Gastroesophageal sphincter (tissue), 4 donors: Measurements from ENCODE around the gene BMERB1. TPM values are rescaled to one million over a fixed set of nuclear protein-coding genes. Genes with fewer than 3 reads are reported as not detected.

ENCODE experiments used
- ATAC-seq: fragments of 150-250 bp; one replicate; pipeline ENCODE4 v1.9.1; 2016; ENCODE audit warnings: mild to moderate bottlenecking, moderate library complexity
- H3K27ac ChIP-seq, 4 donors: fragments of 200-600 bp; sonication (generic) in 3 of 4; 1 replicate in 3 of 4; 2 replicates in 1 of 4; pipeline ENCODE4 v1.5.1; 2016 to 2019
- H3K27me3 ChIP-seq: fragments of 200-600 bp; sonication (generic); one replicate; pipeline ENCODE4 v1.5.1; 2019
- H3K36me3 ChIP-seq, 2 donors: fragments of 200-600 bp; sonication (generic); one replicate each; pipeline ENCODE4 v1.5.1; 2019; ENCODE audit warnings: control low read depth in 1 of 2
- H3K4me1 ChIP-seq, 3 donors: fragments of 200-600 bp; sonication (generic); 1 replicate in 2 of 3; 2 replicates in 1 of 3; pipeline ENCODE4 v1.5.1; 2016 to 2019; ENCODE audit warnings: control low read depth in 2 of 3
- H3K4me3 ChIP-seq, 2 donors: fragments of 200-600 bp; sonication (generic); one replicate each; pipeline ENCODE4 v1.5.1; 2019; ENCODE audit warnings: mild to moderate bottlenecking in 1 of 2, moderate library complexity in 1 of 2
- H3K9me3 ChIP-seq, 3 donors: fragments of 200-600 bp; sonication (generic); one replicate each; pipeline ENCODE4 v1.5.1; 2017 to 2019; ENCODE audit warnings: control low read depth in 2 of 3
- EP300 ChIP-seq: sonication (generic); formaldehyde crosslinking; IDR thresholded peaks from one replicate; pipeline ENCODE4 v1.6.1; 2017; ENCODE audit warnings: antibody characterized with exemption, mild to moderate bottlenecking
- POLR2A ChIP-seq, 2 donors: fragments of 450-650 bp; IDR thresholded peaks; one replicate each; pipeline ENCODE4 v1.6.1; 2017; ENCODE audit warnings: antibody characterized with exemption in 2 of 2, mild to moderate bottlenecking in 2 of 2, moderate library complexity in 1 of 2
- POLR2AphosphoS5 ChIP-seq: sonication (generic); formaldehyde crosslinking; IDR thresholded peaks from one replicate; pipeline ENCODE4 v1.6.1; 2017; ENCODE audit warnings: antibody characterized with exemption
- WGBS, 2 donors: methylation state at CpG; one replicate each; pipeline ENCODE4 v1.1.5; 2018; ENCODE audit warnings: low coverage in 1 of 2; 5-methylcytosine and 5-hydroxymethylcytosine counted together
- total RNA-seq, 4 donors: library from RNA; depleted of rRNA; stranded (reverse); fragments of >200 nt; gene quantifications; one replicate each; pipeline ENCODE4 v1.1.0, GENCODE V29; 2016
- TF ChIP-seq, protein P1 (sequence below), 4 experiments: fragments of 200-600 bp in 2 of 4; fragments of 450-650 bp in 2 of 4; sonication (generic) in 1 of 4; IDR thresholded peaks; one replicate each; pipeline ENCODE4 v1.5.1; 2017 to 2019; ENCODE audit warnings: antibody characterized with exemption in 4 of 4, mild to moderate bottlenecking in 2 of 4, moderate library complexity in 2 of 4

The BMERB1 gene
- total RNA-seq, 4 donors from 2014 or later = 84.5 to 135 (median 101) TPM

DNA sequence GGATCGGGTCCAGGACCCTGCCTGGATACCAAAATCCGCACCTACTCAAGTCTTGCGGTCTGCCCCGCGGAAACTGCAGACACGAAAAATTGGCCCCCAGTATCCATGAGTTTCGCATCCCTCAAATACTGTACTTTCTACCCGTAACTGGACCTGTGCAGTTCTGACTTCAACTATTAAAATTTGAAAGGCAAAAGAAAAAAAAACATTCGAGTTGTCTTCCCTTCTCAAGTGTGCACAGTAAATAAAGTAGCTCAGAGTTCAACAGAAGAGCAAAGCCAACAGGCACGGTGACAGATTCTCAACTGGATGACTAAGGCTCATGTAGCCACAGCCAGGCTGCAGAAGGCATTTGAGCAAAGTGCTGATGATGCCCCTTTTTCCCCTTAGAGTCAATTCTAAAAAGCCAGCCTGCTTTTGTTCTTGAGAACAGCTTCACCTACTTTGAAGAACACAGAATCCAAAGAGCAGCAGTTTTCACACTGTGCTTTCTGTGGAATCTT, 176.0 kb downstream of the BMERB1 start:
- Histone ChIP-seq H3K4me3 (no peak overlapping the region), H3K27me3 (no peaks in the 10 kb centered on the region), H3K9me3 (no peaks in the 10 kb centered on the region), H3K36me3 (peaks cover 0 to 99% of the 10 kb centered on the region in 2 donors), H3K4me1 (peaks cover 0 to 10% (median 0%) of the 10 kb centered on the region in 3 donors), H3K27ac (no peak overlapping the region)
- 90 to 92% methylated on average over 2 to 10 of the region's 10 CpGs for WGBS, 2 donors
- ATAC-seq = no peak
- TF ChIP-seq EP300 = no peak
- TF ChIP-seq POLR2A (IDR thresholded peaks at IDR 0.05) = no peak
- TF ChIP-seq, protein P1, sequence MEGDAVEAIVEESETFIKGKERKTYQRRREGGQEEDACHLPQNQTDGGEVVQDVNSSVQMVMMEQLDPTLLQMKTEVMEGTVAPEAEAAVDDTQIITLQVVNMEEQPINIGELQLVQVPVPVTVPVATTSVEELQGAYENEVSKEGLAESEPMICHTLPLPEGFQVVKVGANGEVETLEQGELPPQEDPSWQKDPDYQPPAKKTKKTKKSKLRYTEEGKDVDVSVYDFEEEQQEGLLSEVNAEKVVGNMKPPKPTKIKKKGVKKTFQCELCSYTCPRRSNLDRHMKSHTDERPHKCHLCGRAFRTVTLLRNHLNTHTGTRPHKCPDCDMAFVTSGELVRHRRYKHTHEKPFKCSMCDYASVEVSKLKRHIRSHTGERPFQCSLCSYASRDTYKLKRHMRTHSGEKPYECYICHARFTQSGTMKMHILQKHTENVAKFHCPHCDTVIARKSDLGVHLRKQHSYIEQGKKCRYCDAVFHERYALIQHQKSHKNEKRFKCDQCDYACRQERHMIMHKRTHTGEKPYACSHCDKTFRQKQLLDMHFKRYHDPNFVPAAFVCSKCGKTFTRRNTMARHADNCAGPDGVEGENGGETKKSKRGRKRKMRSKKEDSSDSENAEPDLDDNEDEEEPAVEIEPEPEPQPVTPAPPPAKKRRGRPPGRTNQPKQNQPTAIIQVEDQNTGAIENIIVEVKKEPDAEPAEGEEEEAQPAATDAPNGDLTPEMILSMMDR (IDR thresholded peaks at IDR 0.05) = no peak
- TF ChIP-seq POLR2AphosphoS5 = no peak

DNA sequence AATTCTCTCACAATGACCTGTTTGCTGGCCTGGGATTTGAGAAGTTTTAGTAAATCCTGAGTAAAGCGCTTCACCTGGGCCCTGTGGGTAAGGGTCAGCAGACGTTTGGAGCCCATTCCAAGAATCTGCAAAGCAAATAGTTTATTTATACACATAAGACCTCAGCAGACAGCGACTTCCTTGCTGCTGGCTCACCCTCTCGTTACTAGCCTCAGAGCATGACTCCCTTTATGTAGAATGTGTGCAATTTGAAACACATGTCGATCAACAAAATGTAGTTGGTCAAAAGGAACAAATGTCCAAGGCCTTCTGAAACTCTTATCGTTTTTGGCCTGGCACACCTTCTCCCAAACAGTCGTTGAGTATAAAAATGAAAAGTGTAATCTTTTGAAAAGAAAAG, 177.2 kb downstream of the BMERB1 start:
- Histone ChIP-seq H3K4me1 (peaks cover 0 to 10% (median 0%) of the 10 kb centered on the region in 3 donors), H3K36me3 (peaks cover 0 to 99% of the 10 kb centered on the region in 2 donors), H3K9me3 (no peaks in the 10 kb centered on the region), H3K27ac (no peak overlapping the region), H3K4me3 (no peak overlapping the region), H3K27me3 (no peaks in the 10 kb centered on the region)
- no peak for ATAC-seq
- WGBS, 2 donors = 81 to 84% methylated on average over 3 to 7 of the region's 7 CpGs
- TF ChIP-seq, protein P1 (IDR thresholded peaks at IDR 0.05) = no peak
- no peak for TF ChIP-seq POLR2A (IDR thresholded peaks at IDR 0.05)
- no peak for TF ChIP-seq EP300
- no peak for TF ChIP-seq POLR2AphosphoS5

DNA sequence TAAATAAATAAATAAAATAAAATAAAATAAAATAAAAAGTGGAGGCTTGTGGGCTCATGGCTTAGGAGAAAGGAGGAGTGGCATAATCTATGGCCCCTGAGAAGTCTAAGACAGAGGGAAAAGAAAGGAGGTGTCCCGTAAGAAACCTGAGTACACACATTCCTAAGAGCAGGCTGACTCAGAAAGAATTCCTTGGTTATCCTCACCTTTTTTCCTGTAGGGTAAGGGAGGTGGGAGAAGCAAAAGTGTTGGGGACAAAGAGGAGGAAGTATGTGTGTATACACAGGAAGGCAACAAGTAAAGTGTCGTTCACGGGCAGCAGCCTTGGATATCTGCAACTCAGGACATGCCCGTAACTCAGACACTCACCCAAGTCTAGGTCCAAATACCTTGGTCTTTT, 179.3 kb downstream of the BMERB1 start:
- TF ChIP-seq, protein P1 (IDR thresholded peaks at IDR 0.05) = no peak
- TF ChIP-seq EP300 (no peak), POLR2A (IDR thresholded peaks at IDR 0.05) (no peak), POLR2AphosphoS5 (no peak)
- Histone ChIP-seq H3K4me3 (no peak overlapping the region), H3K36me3 (peaks cover 0 to 100% of the 10 kb centered on the region in 2 donors), H3K27me3 (no peaks in the 10 kb centered on the region), H3K27ac (no peak overlapping the region), H3K4me1 (no peaks in the 10 kb centered on the region), H3K9me3 (no peaks in the 10 kb centered on the region)
- no peak for ATAC-seq
- 92 to 96% methylated on average over 4 of the region's 4 CpGs for WGBS, 2 donors

DNA sequence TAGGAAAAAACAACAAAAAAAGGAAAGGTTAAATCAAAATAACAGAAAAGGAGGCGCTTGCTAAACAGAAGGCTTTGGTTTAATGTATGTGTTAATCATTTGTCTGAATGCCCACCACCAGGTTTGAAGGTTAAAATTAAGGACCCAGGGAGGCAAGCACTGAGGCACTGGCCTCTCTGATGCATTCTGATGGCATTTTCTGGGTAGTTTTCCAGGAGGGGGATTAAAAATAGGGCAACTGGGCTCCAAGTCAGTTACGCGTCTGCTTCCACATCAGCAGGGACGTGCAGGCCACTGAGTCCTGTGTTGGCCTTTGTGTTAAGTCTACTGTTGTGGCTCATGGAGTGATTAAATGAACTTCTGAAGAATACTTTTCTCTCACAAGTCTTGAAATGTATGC, 181.6 kb downstream of the BMERB1 start:
- H3K4me3 ChIP-seq = no peak overlapping the region
- peaks cover 0 to 100% of the 10 kb centered on the region in 2 donors for H3K36me3 ChIP-seq
- no peak for TF ChIP-seq POLR2A (IDR thresholded peaks at IDR 0.05)
- 73 to 77% methylated on average over 4 of the region's 4 CpGs for WGBS, 2 donors
- no peaks in the 10 kb centered on the region for H3K9me3 ChIP-seq
- H3K27ac ChIP-seq = no peak overlapping the region
- no peak for ATAC-seq
- H3K27me3 ChIP-seq = no peaks in the 10 kb centered on the region
- H3K4me1 ChIP-seq = no peaks in the 10 kb centered on the region

DNA sequence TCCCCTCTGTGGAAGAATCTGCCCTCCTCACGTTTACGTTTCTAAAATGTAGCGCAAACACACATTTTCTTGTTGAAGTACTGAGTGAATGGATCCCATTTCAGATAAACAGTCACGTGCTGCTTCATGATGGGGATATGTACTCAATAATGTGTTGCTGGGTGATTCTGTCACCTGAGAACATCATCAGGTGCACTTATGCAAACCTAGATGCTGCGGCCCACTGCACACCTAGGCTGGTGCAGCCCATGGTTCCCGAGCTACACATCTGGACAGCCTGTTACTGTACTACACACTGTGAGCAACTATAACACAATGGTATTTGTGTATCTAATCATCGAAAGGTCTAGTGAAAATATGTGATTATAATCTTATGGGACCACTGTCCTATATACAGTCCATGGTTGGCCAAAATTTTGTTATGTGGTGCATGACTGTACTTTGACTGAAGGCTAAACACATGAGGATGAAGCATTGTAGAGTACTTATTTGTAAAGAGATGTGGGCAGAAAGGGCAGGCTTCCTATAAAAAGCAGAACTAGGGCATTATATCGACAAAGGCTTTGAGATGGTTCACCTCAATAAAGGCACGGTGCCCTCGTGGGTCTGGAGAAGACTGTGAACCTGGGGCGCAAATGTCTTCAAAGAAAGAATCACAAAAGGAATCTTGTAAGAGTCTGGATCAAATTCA, 182.2 kb downstream of the BMERB1 start:
- no peaks in the 10 kb centered on the region for H3K4me1 ChIP-seq
- no peaks in the 10 kb centered on the region for H3K9me3 ChIP-seq
- no peaks in the 10 kb centered on the region for H3K27me3 ChIP-seq
- H3K36me3 ChIP-seq = peaks cover 0 to 100% of the 10 kb centered on the region in 2 donors
- H3K4me3 ChIP-seq = no peak overlapping the region
- no peak for ATAC-seq
- 87 to 92% methylated on average over 10 to 11 of the region's 11 CpGs for WGBS, 2 donors
- no peak overlapping the region for H3K27ac ChIP-seq
- TF ChIP-seq POLR2A (IDR thresholded peaks at IDR 0.05) = no peak
- TF ChIP-seq EP300 = no peak
- TF ChIP-seq, protein P1 (IDR thresholded peaks at IDR 0.05) = no peak
- no peak for TF ChIP-seq POLR2AphosphoS5
